ENCODE results near the gene IVD.

DNA sequence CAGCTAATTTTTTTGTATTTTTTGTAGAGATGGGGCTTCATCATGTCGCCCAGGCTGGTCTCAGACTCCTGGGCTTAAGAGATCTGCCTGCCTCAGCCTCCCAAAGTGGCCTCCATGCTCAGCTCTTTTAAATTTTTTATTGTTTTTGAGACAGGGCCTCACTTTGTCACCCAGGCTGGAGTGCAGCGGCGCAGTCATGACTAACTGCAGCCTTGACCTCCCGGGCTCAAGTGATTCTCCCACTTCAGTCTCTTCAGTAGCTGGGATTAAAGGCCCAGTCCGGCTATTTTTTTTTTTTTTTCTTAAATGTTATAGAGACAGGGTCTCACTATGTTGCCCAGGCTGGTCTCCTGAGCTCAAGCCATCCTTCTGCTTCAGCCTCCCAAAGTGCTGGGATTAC lies 20.1 kb downstream of the IVD start:
- TF ChIP-seq POLR2AphosphoS5 (IDR thresholded peaks at IDR 0.05; ENCODE audit: low read depth, low read length) (no peak), POLR2A (IDR thresholded peaks at IDR 0.05; ENCODE audit: low read depth, low read length) (no peak), TAF1 (IDR thresholded peaks at IDR 0.05; ENCODE audit: low read depth, low read length) (no peak), PAX5 (IDR thresholded peaks at IDR 0.05; ENCODE audit: insufficient read depth, low read length, severe bottlenecking) (no peak)

Measured in GM12891 (cell line).